B cell (primary cell): ENCODE results near the gene ZNF296. TPM values are rescaled to one million over a fixed set of nuclear protein-coding genes. Genes with fewer than 3 reads are reported as not detected.

ENCODE experiments used
- ATAC-seq: fragments of 200-7000 bp; cut with Tn5 transposase; one replicate; pipeline ENCODE4 v1.10.0; 2021; ENCODE audit warnings: low read depth, mild to moderate bottlenecking, moderate number of reproducible peaks, moderate library complexity
- CTCF ChIA-PET: fragments of 350-600 bp; sonication (Branson Sonifier 250); formaldehyde crosslinking; loops from one replicate; lab custom pipeline; 2021; ENCODE audit warnings: antibody characterized with exemption, inconsistent platforms; lab: Charles Lee
- POLR2A ChIA-PET: fragments of 350-600 bp; sonication (Branson Sonifier 250); formaldehyde crosslinking; loops from one replicate; lab custom pipeline; 2021; ENCODE audit warnings: antibody characterized with exemption; lab: Charles Lee
- DNase-seq: peaks from one replicate; pipeline ENCODE4 v3.0.0; 2013
- H2AFZ ChIP-seq: 2 replicates; pipeline ENCODE4 v1.6.1; 2012; ENCODE audit warnings: mild to moderate bottlenecking, low read depth, low read length; ENCODE audit not compliant: insufficient read depth, poor library complexity, severe bottlenecking
- H3K27ac ChIP-seq, 2 donors: 1 replicate in 1 of 2; 2 replicates in 1 of 2; pipeline ENCODE4 v1.5.1; 2012 to 2013; ENCODE audit warnings: low read length in 2 of 2, mild to moderate bottlenecking in 2 of 2, moderate library complexity in 1 of 2
- H3K27me3 ChIP-seq, 4 experiments: fragments of 200-600 bp in 1 of 4; sonication (generic) in 1 of 4; replicated peaks in 1 of 4; 1 replicate in 2 of 4; 2 replicates in 2 of 4; pipeline versions ENCODE4 v1.6.1 to v1.7.0; 2013 to 2016; ENCODE audit warnings: low read length in 3 of 4, mild to moderate bottlenecking in 2 of 4, mixed read lengths in 1 of 4, moderate library complexity in 1 of 4; ENCODE audit not compliant: insufficient read depth in 4 of 4, control insufficient read depth in 3 of 4; ENCODE audit errors: control extremely low read depth in 1 of 4
- H3K36me3 ChIP-seq, 2 experiments: replicated peaks in 1 of 2; 1 replicate in 1 of 2; 2 replicates in 1 of 2; pipeline versions ENCODE4 v1.6.1 to v1.7.1; 2013; ENCODE audit warnings: low read length in 1 of 2; ENCODE audit not compliant: insufficient read depth in 2 of 2, control insufficient read depth in 1 of 2; ENCODE audit errors: control extremely low read depth in 1 of 2, extremely low read depth in 1 of 2
- H3K4me1 ChIP-seq, 2 donors: fragments of 200-600 bp in 1 of 2; sonication (generic) in 1 of 2; 1 replicate in 1 of 2; 2 replicates in 1 of 2; pipeline versions ENCODE4 v1.5.1 to v1.6.1; 2013 to 2017; ENCODE audit warnings: low read length in 2 of 2; ENCODE audit not compliant: control insufficient read depth in 2 of 2, insufficient read depth in 2 of 2
- H3K4me2 ChIP-seq: replicated peaks from 2 replicates; pipeline ENCODE3; 2012; ENCODE audit warnings: mild to moderate bottlenecking, low read depth, low read length; ENCODE audit not compliant: poor library complexity, severe bottlenecking
- H3K4me3 ChIP-seq, 5 experiments: fragments of 200-600 bp in 1 of 5; sonication (generic) in 1 of 5; 1 replicate in 3 of 5; 2 replicates in 2 of 5; pipeline versions ENCODE4 v1.5.1 to v1.7.0; 2011 to 2016; ENCODE audit warnings: low read length in 4 of 5, mild to moderate bottlenecking in 4 of 5, low read depth in 2 of 5, control low read depth in 1 of 5, moderate library complexity in 1 of 5; ENCODE audit not compliant: insufficient read depth in 1 of 5; ENCODE audit errors: control extremely low read depth in 1 of 5, extremely low read depth in 1 of 5
- H3K79me2 ChIP-seq: fragments of 200-600 bp; sonication (generic); one replicate; pipeline ENCODE4 v1.6.0; 2016; ENCODE audit warnings: low read length; ENCODE audit not compliant: control insufficient read depth, insufficient read depth
- H3K9ac ChIP-seq: fragments of 200-600 bp; sonication (generic); 2 replicates; pipeline ENCODE4 v1.6.1; 2017; ENCODE audit warnings: mild to moderate bottlenecking, low read length, moderate library complexity
- H3K9me3 ChIP-seq, 3 donors: one replicate each; pipeline versions ENCODE4 v1.6.1 to v1.7.1; 2013; ENCODE audit warnings: low read length in 2 of 3; ENCODE audit not compliant: control insufficient read depth in 2 of 3, insufficient read depth in 1 of 3; ENCODE audit errors: control extremely low read depth in 1 of 3
- H4K20me1 ChIP-seq: 2 replicates; pipeline ENCODE4 v1.6.0; 2012; ENCODE audit warnings: mild to moderate bottlenecking, low read length; ENCODE audit not compliant: insufficient read depth, control insufficient read depth, poor library complexity, severe bottlenecking
- H3K27ac Mint-ChIP-seq: one replicate; pipeline ENCODE4 v1.8.0; 2021; ENCODE audit warnings: mixed read lengths
- H3K27me3 Mint-ChIP-seq: one replicate; pipeline ENCODE4 v1.8.0; 2021; ENCODE audit warnings: mixed read lengths
- H3K4me1 Mint-ChIP-seq: one replicate; pipeline ENCODE4 v1.8.0; 2021; ENCODE audit warnings: mixed read lengths
- H3K4me3 Mint-ChIP-seq: one replicate; pipeline ENCODE4 v1.8.0; 2021; ENCODE audit warnings: mixed read lengths
- H3K9me3 Mint-ChIP-seq: one replicate; pipeline ENCODE4 v1.8.0; 2022; ENCODE audit warnings: mixed read lengths; ENCODE audit not compliant: insufficient read depth
- EZH2 ChIP-seq: IDR thresholded peaks from 2 replicates; pipeline ENCODE4 v1.6.1; 2012; ENCODE audit warnings: borderline replicate concordance, low read depth, mild to moderate bottlenecking, moderate library complexity, low read length; ENCODE audit not compliant: insufficient read depth, poor library complexity, severe bottlenecking
- WGBS: methylation state at CpG from one replicate; pipeline ENCODE4 v1.1.5; 2013; ENCODE audit warnings: missing lambda C conversion rate; ENCODE audit not compliant: insufficient coverage; 5-methylcytosine and 5-hydroxymethylcytosine counted together
- intact Hi-C: fragments of 100-400 bp; cut with micrococcal nuclease; formaldehyde crosslinking; loops from one replicate; pipeline ENCODE4 v1.10.0; 2022
- polyA plus RNA-seq: library from polyadenylated mRNA; depleted of rRNA; stranded (reverse); fragments of >200 nt; gene quantifications from 2 replicates; pipeline ENCODE4 v1.2.3, GENCODE V29; 2012
- total RNA-seq, 2 donors: library from RNA; stranded (reverse); fragments of 120-200 nt in 1 of 2; gene quantifications; 1 replicate in 1 of 2; 2 replicates in 1 of 2; pipeline versions ENCODE4 v1.2.3 to v1.2.4, GENCODE V29; 2013 to 2022
- TF ChIP-seq, protein P1 (sequence below): fragments of 200-600 bp; IDR thresholded peaks from one replicate; pipeline ENCODE4 v1.8.0; 2022; ENCODE audit warnings: antibody characterized with exemption, mild to moderate bottlenecking

ZNF296 gene
- total and polyA plus RNA-seq, 2 donors (not counting 1 experiment from before 2014, with no cell fraction given) = 21.9 to 30.2 TPM

DNA sequence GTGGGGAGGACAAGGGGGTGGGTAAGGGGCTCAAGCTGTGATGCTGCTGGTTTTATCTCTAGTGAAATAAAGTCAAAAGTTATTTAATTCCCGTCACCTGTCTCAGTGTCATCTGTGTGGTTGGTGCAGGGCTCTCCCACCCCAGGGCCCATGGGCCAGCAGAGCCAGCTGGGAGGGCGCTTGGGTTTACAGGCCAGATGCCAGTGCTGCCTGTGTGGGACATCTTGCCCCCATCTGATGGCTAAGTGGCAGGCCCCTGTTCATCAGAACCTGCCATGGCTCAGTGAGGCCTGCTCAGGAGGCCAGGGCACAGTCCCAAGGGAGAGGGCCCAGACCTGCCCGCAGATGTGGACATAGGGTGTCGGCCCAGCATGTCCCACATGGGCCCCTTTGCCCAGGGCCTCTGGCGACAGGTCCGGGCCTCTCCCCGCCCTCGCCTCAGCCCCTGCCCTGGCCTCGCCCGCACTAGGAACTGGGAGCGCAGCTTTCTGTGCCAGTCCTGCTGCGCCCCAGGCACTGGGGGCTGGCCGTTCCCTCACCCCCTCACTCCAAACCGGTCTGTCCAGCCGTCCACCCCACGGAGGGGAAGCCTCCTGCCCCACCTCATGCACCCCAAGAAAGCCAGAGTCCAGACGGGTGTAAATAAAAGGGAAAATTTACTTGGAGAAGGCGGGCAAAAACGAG, 5.3 kb downstream of the ZNF296 start:
- Mint-ChIP-seq H3K27me3 (no peaks in the 10 kb centered on the region), H3K4me3 (no peak overlapping the region), H3K4me1 (peaks cover 39% of the 10 kb centered on the region), H3K27ac (peak overlapping the region; percentile 41), H3K9me3 (no peaks in the 10 kb centered on the region)
- Histone ChIP-seq H3K9ac (no peak overlapping the region), H3K4me3 (no peak overlapping the region), H3K4me1 (peaks cover 10 to 28% of the 10 kb centered on the region in 2 donors), H3K79me2 (peaks cover 37% of the 10 kb centered on the region), H3K36me3 (peaks cover 0 to 77% of the 10 kb centered on the region in 2 experiments), H3K4me2 (no peak overlapping the region), H3K27me3 (no peaks in the 10 kb centered on the region), H4K20me1 (peaks cover 92% of the 10 kb centered on the region), H3K27ac (no peak overlapping the region), H2AFZ (no peak overlapping the region), H3K9me3 (no peaks in the 10 kb centered on the region)
- ATAC-seq (no peak), DNase-seq (no peak)
- ChIA-PET POLR2A (no interaction called here), CTCF (interaction anchor here (1.0 kb wide), 1 partner anchor 22 kb away, joined by 3 read pairs; no protein-coding TSS in a partner anchor)
- TF ChIP-seq, protein P1, sequence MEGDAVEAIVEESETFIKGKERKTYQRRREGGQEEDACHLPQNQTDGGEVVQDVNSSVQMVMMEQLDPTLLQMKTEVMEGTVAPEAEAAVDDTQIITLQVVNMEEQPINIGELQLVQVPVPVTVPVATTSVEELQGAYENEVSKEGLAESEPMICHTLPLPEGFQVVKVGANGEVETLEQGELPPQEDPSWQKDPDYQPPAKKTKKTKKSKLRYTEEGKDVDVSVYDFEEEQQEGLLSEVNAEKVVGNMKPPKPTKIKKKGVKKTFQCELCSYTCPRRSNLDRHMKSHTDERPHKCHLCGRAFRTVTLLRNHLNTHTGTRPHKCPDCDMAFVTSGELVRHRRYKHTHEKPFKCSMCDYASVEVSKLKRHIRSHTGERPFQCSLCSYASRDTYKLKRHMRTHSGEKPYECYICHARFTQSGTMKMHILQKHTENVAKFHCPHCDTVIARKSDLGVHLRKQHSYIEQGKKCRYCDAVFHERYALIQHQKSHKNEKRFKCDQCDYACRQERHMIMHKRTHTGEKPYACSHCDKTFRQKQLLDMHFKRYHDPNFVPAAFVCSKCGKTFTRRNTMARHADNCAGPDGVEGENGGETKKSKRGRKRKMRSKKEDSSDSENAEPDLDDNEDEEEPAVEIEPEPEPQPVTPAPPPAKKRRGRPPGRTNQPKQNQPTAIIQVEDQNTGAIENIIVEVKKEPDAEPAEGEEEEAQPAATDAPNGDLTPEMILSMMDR = no peak
- 88% methylated on average over 10 of the region's 19 CpGs for WGBS
- intact Hi-C loops = no loop called here

DNA sequence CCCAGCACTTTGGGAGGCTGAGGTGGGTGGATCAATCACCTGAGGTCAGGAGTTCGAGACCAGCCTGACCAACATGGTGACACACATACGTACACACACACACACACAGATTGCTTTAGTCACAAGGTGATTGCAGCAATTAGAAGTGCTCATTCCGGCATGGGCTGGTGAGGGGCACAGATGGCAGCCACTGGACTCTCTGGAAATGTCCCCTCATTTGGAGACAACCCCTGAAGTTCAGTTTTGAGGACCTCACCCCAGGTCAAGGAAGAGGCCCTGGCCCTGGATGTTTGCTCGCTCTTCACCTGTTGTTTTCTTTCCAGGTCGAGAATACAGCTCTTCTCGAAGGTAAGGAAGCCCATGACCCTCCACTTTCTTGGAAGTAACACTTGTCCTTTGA, 6.1 kb downstream of the ZNF296 start:
- peaks cover 39% of the 10 kb centered on the region for H3K79me2 ChIP-seq
- no peak overlapping the region for H2AFZ ChIP-seq
- H3K4me1 Mint-ChIP-seq = peaks cover 39% of the 10 kb centered on the region
- peak overlapping the region; percentile 68 for H3K27ac Mint-ChIP-seq
- 100% methylated on average over 5 of the region's 6 CpGs for WGBS
- no peak overlapping the region for H3K27ac ChIP-seq
- no peaks in the 10 kb centered on the region for H3K27me3 ChIP-seq
- peaks cover 10 to 28% of the 10 kb centered on the region in 2 donors for H3K4me1 ChIP-seq
- H3K4me3 ChIP-seq = no peak overlapping the region
- CTCF ChIA-PET = interaction anchor here (1.0 to 1.9 kb wide), 2 partner anchors 11 to 21 kb away, joined by 3 to 7 read pairs; no protein-coding TSS in a partner anchor
- H3K36me3 ChIP-seq = peaks cover 2 to 84% of the 10 kb centered on the region in 2 experiments
- no peak overlapping the region for H3K4me3 Mint-ChIP-seq
- TF ChIP-seq, protein P1 = no peak
- no peak for TF ChIP-seq EZH2
- no peak overlapping the region for H3K4me2 ChIP-seq
- DNase-seq (no peak), ATAC-seq (no peak)
- H3K9me3 Mint-ChIP-seq = no peaks in the 10 kb centered on the region
- no peaks in the 10 kb centered on the region for H3K27me3 Mint-ChIP-seq
- POLR2A ChIA-PET = no interaction called here
- H3K9me3 ChIP-seq = no peaks in the 10 kb centered on the region
- H4K20me1 ChIP-seq = peaks cover 95% of the 10 kb centered on the region
- intact Hi-C loops = no loop called here
- H3K9ac ChIP-seq = no peak overlapping the region
